ENCODE data around the gene PIK3C3.
A peak's percentile ranks its signal among the peaks of the same experiment; 100 is the strongest.

Gene PIK3C3

DNA sequence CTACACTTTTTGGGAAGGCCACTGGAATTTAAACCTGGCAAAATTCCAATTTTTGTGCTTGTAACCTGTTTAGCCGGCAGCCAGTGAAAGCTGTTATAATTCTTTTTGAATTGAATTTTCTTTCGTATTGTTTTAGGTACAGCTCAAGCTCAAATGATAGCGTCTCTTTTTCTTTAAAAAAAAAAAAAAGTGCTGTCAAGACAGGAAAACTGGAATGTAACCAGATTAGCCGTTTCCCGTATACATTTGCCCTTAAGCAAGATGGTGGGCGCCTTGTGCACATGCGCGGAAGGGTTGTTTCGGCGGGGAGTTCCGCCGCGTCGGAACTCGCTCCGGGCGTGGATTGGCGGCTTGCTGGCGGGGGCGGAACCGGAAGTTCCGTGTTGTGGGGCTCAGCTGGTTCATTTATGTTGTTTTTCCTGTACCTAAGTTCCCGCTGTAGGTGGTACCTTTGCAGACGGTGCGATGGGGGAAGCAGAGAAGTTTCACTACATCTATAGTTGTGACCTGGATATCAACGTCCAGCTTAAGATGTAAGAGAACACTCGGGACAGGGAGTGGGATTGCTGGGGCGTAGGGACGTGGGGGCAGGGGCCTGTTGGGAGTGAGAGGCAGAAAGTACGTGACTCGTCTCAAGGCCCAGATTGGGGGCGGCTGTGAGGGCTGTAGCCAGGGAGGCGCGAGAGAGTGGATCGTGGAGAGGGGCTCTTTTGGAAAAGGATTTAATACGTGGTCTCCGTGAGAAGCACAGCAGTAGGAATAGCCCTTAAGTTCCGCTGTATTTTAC is at the start of gene PIK3C3:
Gene PIK3C3, plus strand, starts transcription at position 408 of the 787 bp plus-strand sequence. Its CDS starts 58 bp downstream, at position 466.
- peak; percentile 97 to 98 for DNase-seq

DNA sequence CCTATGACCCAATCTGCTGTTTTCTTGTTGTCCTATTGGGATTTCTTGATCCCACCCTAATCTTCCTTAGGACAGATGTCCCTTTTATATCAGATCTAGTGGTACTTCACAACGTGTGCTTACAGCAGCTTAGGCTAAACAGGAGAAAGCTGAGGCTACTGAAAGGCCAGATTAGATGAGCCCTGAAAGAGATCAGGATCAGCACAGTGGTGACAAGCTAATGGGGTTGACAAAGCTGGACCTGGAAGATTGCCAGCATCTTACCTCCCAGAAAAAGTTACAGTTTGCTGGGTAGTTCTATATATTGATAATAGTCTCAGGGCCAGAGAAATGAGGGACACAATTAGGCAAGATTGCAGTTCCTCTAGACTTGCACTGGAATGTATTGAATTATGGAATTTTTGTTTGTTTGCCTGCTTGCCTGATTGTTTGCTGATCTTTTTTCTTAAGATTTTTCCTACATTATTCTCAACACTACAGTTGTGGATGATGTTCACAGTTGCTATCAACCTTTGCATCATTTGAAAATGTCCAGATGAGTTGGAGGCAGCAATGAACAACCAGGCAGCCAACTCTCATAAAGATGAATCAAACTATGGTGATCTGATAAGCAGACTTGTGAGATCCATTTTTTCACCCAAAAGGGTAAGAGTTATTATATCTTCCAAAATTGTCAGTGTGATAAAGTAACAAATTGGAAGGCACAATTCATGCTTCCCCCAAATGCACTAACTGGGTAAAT is 49.1 kb upstream of the PIK3C3 start:
- no peak for DNase-seq

DNA sequence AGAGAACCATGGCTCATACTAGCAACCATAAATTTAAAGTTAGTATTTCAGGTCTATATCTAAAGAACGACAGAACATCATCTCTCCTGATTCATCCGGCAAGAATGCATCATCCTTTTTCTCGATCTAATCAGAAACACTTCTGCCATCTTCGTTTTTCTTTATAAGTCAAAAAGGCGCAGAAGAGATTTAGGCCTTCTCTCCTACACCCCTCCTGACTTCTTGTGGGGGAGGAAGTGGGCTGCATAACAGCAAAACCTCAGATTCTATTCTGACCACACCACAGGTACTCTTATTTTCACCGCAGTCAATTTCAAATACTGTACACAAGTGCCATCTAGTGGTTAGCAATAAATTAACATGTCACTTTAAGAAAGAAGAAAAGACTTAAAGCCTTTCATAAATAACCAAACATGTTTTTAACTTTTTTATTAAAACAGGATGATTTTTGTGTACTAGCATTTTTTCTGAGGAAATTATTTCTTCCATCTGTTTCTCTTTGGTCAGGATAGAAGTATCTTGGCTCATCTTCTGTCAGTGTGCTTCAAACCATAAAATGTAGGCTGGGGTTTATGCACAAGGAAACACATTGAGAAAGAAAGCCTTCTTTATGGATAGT is 48.4 kb upstream of the PIK3C3 start:
- DNase-seq: peak; percentile 14 to 70

DNA sequence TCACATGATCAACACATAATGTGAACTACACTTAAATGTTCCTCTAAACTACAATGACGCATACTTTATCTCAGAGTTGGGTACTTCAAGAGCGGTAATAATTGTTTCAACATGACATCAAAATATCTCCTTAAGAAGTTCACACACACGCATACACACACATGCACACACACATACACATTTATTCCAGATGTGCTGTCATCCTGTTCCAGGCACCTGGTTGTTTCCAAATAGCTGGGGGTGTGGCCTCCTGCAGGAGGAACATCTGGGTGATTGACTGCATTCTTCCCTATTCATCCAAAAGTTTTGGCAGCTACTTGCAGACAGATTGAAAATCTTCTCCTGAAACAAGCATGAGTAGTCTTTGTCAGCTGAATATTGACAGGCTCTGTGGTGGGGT is 37.9 kb upstream of the PIK3C3 start:
- no peak for DNase-seq

DNA sequence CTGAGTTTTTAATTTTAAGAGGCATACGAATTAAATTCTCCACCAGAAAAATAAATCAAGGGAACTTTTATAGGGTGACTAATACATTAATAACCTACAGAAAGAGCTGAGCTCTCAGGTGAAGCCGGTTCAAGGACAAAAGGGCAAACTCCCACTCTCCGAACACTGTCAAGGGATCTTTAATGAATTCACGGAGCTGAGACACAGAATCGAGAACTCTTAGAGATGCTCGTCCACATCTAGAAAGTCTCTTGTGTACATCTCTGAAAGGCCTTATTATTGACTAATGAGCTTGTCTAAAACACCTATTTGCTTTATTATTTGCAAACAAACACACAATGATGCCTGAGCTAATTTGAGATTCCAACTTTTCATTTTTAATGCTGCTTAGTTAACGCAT is 33.3 kb upstream of the PIK3C3 start:
- no peak for DNase-seq

DNA sequence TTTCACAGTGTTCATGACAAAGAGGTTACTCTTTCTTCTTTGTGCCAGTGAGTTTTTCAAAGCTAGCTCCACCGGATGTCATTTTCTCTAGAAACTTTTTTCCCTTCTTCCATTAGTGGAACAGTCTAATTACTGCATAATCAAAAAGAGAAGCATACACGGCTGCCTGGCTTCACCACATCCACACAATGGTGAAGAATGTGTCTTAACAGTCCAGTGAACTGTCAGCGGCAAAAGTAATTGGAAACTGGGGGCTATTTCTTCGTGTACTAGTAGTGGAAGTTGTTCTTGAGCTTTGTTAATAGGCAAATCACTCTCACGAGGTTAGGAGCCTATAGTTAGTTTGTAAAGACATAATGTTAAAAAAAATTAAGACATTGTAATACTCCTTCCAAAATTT is 32.9 kb upstream of the PIK3C3 start:
- DNase-seq: no peak

DNA sequence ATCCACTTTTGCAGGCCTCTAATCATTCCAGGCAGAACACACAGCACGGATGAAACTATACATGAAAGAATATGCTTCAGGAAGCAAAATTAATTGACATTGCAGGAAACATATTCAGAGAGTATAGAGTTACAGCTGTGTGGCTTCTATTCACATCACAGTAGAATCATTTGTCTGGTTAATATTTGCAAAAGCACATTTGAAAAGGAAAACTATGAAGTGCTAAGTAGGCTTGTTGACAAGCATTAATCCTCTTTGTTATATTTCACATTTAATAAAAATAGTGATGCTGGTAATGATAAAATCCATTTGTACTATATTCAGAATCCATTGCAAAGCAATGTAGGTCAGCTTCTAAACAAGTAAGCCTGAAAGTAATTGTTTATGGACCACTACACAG is 32.2 kb upstream of the PIK3C3 start:
- no peak for DNase-seq

DNA sequence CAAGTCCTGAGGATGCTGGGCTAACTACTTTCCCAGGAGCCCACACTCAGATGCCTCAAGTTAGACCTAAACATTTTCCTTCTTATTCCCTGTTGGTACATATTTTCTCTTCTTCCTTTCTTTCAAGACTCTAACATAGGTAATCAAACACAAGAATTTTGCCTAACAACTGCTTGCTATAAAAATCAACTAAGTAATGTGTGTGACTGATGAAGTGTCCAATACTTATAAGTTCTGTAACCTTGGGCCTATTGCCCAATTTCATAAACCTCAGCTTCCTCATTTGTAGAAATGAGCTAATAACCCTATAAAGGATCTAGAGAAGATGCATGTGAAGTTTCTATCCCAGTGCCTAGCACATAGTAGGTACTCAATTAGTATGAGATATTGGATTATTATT is 31.6 kb upstream of the PIK3C3 start:
- no peak for DNase-seq

DNA sequence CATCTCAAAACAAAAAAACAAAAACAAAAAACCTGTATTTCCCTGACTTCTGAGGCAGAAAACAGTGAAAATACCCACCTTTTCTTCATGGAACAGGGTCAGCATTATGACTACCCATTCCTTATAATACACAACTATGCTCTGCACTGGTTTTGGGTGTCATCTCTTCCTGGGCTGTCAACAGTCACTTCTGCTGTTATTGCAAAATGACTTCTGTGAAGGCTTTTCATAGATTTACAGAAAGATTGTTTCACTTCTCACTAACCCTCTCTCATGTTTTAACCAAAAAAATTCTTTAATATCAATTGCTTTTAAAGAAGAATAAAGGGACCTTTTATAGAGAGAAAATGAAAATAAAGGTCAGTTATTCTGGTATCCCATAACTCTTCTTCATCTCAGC is 26.5 kb upstream of the PIK3C3 start:
- no peak for DNase-seq

DNA sequence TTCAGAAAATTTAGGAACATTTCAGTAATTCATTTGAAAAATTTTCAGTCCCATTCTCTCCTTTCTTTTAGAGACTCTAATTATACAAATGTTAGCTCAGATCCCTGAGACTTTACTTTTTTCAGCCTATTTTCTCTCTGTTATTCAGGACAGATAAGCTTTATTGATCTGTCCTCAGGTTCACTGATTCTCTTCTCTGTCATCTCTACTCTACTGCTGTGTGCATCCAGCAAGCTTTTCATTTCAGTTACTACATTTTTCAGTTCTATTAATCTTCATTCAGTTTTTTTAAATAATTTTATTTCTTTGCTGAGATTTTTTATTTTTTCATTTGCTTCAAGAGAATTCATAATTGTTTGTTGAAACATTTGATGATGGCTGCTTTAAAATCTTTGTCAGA is 22.1 kb upstream of the PIK3C3 start:
- DNase-seq: no peak

DNA sequence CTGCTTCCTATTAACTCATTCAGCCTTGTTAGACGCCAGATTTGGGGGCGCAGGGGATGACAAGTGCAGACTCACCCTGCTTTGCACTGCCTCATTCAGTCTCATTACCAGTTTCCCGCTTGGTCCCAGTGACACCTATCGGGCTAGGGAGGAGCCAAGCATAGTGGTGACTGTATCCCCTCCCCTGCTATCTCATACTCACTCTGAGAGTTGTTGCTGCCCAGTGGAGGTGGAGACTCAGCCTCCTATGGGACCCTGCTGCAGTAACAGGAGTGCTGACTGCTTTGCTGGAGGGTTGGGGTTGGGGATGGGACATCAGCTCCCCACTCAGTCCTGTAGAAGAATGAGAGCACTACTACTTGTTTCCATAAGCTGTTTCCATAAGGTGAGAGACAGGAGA is 21.3 kb upstream of the PIK3C3 start:
- no peak for DNase-seq

DNA sequence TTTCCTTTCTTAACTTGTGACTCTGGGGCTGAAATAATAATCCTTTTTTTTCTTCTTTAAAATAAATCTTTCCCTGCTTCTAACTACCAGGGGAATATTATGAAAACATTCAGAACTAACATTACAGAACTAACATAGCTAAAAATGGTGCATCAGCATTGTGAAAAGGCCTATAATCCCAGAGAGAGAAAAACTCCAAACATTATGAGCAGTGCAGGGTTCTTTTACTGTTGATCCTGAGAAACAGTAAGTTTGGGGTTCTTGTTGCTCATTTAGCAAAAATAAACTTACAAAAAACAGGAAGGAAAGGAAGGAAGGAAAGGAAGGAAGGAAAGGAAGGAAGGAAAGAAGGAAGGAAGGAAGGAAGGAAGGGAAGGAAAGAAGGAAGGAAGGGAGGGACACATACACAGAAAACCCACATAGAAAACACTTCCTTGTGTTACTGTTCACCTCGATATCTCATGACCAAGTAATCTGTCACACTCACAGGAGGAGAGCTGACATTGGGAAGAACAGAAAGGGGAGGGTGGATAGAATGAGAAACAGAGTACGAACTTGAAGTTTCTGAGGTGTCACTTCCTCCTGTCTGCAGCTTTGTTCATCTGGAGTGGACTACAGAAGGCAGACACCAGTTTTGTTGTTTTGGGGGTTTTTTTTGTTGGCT is 18.4 kb upstream of the PIK3C3 start:
- DNase-seq: no peak

DNA sequence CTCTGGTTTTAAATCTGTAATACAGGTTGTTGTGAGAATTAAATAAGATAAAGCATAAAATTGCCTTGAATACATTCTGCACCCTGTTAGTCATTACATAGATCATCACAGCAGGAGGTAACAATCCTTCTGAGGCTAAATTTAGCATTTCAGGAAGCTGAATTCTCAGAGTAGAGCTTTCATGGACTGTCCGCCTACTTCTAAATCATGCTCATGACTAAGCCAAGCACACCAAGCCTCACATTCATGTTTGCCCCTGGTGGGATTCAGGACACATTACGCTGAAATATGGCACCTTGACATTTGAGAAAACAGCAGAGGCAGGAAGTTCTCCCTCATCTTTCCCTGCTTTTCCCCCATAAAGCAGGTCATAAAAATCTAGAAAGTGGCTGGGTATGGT is 16.6 kb upstream of the PIK3C3 start:
- no peak for DNase-seq

DNA sequence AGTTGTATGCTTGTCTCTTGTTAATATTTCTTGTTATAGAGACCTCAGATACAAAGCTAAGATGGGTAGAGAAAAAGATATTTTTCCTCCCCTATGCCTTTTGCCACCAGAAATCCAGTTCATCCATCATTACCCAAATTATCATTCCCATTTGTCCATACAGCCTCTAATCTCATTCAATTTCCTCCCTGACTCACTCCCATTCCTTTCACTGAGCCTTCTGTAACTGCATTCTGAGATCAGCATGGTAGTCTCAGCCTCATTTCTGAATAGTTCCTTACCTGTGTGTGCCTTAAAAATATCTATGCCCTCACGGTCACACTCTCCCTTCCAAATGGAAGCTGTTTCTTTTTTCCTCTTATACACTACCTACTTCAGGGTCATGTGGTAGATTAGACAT is 15.7 kb upstream of the PIK3C3 start:
- DNase-seq: no peak

DNA sequence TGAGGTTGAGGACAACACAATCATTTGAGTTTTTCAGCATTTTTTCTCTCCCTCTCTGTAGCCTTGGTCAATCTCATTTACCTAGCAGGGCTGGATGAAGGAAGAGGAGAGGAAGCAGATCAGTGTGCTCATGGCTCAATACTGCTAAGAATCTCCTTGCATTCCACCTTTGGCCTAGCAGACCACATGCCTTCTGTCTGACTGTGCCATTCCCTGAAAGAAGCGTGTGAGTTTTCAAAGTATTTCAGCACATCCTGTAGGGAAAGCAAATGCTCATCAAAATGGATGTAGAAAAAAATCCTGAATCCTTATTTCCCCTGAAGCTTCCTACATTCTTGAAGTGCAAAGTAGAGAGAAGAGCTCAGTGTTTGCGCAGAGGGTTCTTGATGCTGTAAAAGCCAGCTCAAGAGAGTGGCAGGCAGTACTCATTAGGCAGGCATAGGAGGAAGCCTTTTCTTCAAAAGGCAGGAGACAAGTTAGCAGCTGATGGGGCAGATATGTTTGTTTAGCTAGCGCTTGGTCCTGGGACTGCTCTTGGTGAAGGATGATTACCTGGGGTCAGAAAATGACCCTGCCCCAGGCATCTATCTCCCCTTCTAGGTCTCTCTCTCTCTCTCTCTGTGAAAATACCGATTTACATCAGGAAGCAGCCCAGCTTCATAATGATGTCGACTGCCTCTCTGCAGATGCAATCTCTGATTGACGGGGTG is 14.4 kb upstream of the PIK3C3 start:
- no peak for DNase-seq

DNA sequence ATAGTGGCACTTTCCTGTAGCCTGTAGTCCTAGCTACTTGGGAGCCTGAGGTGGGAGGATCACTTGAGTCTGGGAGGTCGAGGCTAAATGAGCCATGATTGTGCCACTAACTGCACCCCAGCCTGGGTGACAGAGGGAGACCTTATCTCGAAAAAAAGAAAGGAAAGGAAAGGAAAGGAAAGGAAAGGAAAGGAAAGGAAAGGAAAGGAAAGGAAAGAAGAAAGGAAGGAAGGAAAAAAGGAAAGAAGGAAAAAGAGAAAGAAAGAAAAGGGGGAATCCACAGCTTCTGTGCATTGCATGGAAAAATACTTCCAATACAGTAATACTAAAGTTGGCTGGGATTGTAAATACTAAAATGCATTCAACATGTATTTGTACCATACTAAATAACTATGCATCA is 12.8 kb upstream of the PIK3C3 start:
- DNase-seq: no peak

DNA sequence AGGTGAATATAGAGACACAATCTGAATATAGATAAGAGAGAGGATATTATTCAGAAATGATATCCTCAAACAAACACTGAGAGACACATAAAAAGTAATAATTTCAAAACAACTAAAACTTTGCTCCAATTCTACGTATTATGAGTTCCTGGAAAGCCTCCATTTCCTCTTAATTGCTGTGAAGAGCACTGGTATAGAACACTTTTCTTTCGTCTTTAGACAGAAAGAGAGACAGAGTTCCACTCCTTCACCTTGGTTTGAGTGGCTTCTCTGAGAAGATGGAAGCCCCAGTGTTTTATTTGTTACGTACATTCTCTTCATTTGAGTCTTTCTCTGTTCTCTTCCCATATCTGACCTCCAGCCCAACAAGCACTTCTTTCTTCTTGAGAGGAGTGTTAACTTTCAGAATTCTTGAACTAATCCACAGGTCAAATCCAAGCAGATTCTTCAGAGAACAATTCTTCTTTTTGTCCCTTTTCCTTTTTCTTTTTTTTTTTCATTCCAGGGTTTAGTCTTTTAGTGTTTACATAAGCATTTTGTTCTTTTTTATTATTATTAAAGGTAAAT is 6.4 kb upstream of the PIK3C3 start:
- DNase-seq: peak in 1 of 2 donors; percentile 36

DNA sequence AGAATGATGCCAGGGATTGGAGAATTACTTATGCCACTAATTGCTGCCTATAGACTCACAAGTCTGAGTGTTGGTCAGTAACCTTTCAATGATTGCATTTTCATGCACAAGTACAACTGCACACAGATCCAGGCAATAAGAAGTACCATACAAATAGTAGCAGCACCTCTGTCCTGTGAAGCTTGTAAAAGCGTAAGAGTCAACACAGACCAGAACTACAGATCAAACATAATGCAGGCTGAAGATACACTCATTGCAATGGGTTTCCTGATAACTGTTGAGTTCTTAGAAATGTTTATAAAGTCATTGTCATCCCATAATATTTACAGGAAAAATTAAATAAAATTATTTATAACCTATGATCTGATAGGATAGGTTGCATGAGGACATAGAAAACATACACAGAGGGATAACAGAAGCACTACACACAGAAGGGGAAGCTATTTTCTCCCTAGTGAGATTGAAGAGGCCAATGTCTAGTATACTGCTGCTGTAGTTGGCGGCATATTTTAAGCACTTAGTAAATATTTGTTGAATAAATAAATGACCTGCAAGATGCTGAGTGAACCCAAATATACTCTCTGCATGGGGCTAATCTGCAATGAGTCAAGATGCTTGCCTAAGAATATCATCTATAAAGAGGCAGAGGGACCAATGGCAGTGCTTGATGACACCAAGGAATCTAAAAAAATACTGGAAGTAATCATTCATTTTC is 5.7 kb upstream of the PIK3C3 start:
- no peak for DNase-seq

DNA sequence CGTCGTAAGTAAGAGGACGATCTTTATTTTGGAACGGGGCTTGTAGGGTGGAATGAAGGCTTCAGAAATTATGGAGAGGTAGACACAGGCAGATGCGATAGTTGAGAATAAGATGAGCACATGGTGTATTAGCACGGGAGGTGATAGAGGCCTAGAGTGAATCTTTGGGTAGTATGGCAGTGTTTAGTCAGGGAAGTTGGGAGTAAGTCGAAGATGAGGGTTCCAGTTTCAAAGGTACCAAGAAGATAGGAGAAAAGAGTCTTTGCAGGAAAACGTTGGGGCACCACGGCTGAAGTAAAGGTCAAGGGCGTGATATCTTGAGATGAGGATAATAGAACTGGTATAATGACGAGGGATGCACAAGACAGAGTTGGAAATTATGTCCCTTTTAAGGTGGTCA is 654 bp downstream of the PIK3C3 start:
- DNase-seq: no peak

DNA sequence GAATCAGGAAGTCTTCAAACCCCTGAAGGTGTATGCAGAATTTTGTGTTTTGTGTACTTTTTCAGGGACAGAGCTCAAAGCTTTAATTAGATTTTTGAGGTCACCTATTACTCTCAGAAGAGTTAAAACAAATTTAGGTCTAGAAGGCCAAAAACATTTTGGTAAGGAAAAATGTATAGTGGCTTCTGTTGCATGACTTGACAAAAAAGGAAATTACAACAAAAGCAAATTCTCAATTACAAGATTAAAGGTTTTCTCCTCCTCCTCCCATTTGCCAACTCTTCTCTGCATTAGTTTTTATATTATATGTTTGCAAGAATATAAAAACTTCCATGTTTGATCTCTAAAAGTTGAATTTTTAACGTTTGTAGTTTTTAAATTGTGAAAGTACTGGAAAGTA is 4.0 kb downstream of the PIK3C3 start:
- no peak for DNase-seq

DNA sequence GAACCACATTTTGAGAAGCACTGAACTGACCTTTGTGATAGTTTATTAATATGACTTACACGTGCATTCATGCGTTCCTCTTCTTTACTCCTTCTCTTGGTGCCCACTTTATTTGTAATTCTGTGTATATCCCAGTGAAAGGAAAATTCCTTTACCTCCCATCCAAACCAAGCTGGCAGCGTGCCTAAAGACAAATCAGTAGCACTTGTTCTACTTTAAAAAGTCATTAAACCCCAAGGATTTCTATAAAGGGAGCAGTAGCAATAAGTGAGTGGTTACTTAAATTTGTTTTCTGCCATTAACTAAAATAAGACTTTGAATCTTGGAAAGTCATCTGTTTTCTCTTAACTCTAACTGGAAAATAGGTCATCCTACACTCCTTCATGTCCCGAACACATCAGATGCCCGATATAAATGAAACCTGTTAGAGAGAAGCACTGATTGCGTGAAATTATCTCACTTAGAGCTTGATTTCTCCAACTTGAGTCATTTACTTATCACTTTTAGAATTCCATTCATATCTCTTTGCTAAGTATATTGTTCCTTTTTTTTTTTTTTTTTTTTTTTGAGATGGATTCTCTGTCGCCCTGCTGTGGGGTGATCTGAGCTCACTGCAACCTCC is 10.7 kb downstream of the PIK3C3 start:
- no peak for DNase-seq

All from CD4-positive, alpha-beta T cell treated with Interferon alpha-2 for 1 hour (primary cell).